RWPE2 (cell line): ENCODE results near the gene LRRC15.

ENCODE experiments used
- ATAC-seq: fragments of 200-7000 bp; cut with Tn5 transposase; 3 replicates; pipeline ENCODE4 v1.9.1; 2021; ENCODE audit warnings: low read depth
- DNase-seq: peaks from one replicate; pipeline ENCODE4 v3.0.0-alpha.2; 2020; ENCODE audit warnings: low spot score
- H3K27ac ChIP-seq: fragments of 450-650 bp; 2 replicates; pipeline ENCODE4 v1.5.1; 2017; ENCODE audit warnings: mild to moderate bottlenecking; ENCODE audit not compliant: poor library complexity, severe bottlenecking
- H3K27me3 ChIP-seq: fragments of 250-450 bp; sonication (Bioruptor Pico); 2 replicates; pipeline ENCODE4 v1.5.1; 2021; ENCODE audit warnings: mild to moderate bottlenecking, moderate library complexity; ENCODE audit not compliant: insufficient read depth, poor library complexity, severe bottlenecking
- H3K36me3 ChIP-seq: fragments of 250-450 bp; sonication (Bioruptor Pico); 2 replicates; pipeline ENCODE4 v1.5.1; 2020; ENCODE audit warnings: low read depth, mild to moderate bottlenecking, moderate library complexity
- H3K4me1 ChIP-seq: fragments of 250-450 bp; sonication (Bioruptor Pico); 2 replicates; pipeline ENCODE4 v1.5.1; 2021; ENCODE audit warnings: mild to moderate bottlenecking, moderate library complexity; ENCODE audit not compliant: insufficient read depth, poor library complexity, severe bottlenecking
- H3K4me3 ChIP-seq: fragments of 250-450 bp; sonication (Bioruptor Pico); 2 replicates; pipeline ENCODE4 v1.5.1; 2021; ENCODE audit warnings: mild to moderate bottlenecking, moderate library complexity; ENCODE audit not compliant: severe bottlenecking
- H3K9me3 ChIP-seq: fragments of 250-450 bp; sonication (Bioruptor Pico); 2 replicates; pipeline ENCODE4 v1.5.1; 2021; ENCODE audit warnings: mild to moderate bottlenecking, moderate library complexity; ENCODE audit not compliant: severe bottlenecking
- CTCF ChIP-seq: fragments of 450-650 bp; IDR thresholded peaks from one replicate; pipeline ENCODE4 v1.5.1; 2017; ENCODE audit warnings: mild to moderate bottlenecking, moderate library complexity; ENCODE audit not compliant: poor library complexity, severe bottlenecking

LRRC15 gene

DNA sequence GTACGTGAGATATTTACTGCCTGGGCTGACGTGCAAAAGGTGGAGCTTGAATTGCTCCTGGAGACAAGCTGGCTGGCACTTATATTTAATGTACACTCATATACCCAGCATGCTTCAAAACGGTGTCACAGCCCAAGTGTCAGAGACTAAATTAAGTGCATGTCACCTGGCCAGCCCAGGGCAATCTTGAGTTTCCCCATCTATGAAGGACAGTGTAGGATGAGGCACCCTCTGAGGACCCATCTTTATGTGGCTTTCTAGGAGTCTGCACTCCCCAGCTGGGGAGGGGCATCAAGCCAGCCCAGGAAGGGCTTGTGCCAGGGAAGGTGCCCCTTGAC is 5.3 kb downstream of the LRRC15 start:
- TF ChIP-seq CTCF: no peak
- no peak overlapping the region for H3K27ac ChIP-seq
- no peak for ATAC-seq
- no peaks in the 10 kb centered on the region for H3K9me3 ChIP-seq
- no peaks in the 10 kb centered on the region for H3K36me3 ChIP-seq
- no peaks in the 10 kb centered on the region for H3K4me1 ChIP-seq
- no peaks in the 10 kb centered on the region for H3K27me3 ChIP-seq
- DNase-seq: no peak
- no peak overlapping the region for H3K4me3 ChIP-seq

DNA sequence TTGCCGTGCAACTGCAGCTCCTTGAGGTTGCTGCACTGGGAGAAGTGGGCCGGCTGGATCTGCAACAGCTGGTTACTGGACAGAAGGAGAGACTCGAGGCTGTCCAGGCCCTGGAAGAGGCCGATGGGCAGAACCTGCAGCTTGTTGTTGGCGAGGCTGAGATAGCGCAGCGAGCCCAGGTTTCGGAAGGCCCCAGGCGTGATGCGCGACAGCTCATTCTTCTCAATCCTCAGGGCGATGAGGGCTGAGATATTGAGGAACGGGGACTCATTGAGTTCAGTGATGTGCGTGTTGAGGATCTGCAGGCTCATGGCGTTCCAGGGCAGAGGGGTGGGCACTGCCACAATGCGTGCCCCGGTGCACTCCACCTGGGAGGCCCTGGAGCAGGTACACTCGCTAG is 9.0 kb downstream of the LRRC15 start:
- DNase-seq (no peak), ATAC-seq (no peak)
- TF ChIP-seq CTCF: no peak
- H3K9me3 ChIP-seq: no peaks in the 10 kb centered on the region
- H3K27me3 ChIP-seq: no peaks in the 10 kb centered on the region
- no peak overlapping the region for H3K4me3 ChIP-seq
- H3K27ac ChIP-seq: no peak overlapping the region
- no peaks in the 10 kb centered on the region for H3K4me1 ChIP-seq
- no peaks in the 10 kb centered on the region for H3K36me3 ChIP-seq

DNA sequence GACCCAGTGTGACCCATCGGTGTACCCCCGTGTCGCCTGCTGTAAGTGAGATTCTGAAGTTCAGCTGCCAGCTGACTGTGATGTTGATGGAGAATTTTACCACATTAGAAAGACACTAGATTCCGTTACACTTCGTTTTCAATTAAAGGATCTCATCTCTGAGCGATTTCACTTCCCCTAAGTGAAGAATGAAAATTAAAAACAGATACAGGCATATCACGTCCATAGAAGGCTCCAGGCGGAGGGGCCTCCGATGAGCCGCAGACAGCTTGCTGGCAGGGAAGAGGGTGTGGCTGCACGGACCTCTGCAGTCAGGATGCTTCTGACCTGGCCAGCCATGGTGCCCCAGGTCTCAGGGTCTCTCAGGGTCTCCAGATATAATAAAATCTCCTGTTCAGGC is 11.9 kb downstream of the LRRC15 start:
- Histone ChIP-seq H3K36me3 (no peaks in the 10 kb centered on the region), H3K4me3 (no peak overlapping the region), H3K9me3 (no peaks in the 10 kb centered on the region), H3K27me3 (no peaks in the 10 kb centered on the region), H3K4me1 (no peaks in the 10 kb centered on the region), H3K27ac (no peak overlapping the region)
- no peak for TF ChIP-seq CTCF
- DNase-seq (no peak), ATAC-seq (no peak)

DNA sequence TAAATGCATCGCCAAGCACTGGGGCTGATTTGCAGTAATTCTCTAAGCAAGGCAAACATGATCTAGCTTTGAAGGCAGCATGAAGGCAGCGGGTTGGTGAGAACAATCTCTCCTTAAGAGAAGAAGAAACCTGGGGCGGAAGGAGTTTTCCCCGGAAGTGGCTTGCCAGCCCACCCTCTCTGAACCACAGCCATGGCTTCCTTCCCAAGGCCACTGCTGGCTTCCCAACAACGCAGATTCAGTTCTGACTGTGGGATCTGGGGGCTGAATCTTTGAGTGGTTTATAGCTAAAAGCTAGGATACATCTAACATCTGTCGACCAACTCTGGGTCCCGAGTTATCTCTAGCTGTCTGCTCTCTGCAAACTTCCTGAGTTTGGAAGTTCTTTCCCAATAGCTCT is 14.2 kb downstream of the LRRC15 start:
- DNase-seq: no peak
- no peaks in the 10 kb centered on the region for H3K4me1 ChIP-seq
- no peaks in the 10 kb centered on the region for H3K27me3 ChIP-seq
- ATAC-seq: no peak
- H3K27ac ChIP-seq: no peak overlapping the region
- H3K36me3 ChIP-seq: no peaks in the 10 kb centered on the region
- H3K4me3 ChIP-seq: no peak overlapping the region
- H3K9me3 ChIP-seq: no peaks in the 10 kb centered on the region
- no peak for TF ChIP-seq CTCF

DNA sequence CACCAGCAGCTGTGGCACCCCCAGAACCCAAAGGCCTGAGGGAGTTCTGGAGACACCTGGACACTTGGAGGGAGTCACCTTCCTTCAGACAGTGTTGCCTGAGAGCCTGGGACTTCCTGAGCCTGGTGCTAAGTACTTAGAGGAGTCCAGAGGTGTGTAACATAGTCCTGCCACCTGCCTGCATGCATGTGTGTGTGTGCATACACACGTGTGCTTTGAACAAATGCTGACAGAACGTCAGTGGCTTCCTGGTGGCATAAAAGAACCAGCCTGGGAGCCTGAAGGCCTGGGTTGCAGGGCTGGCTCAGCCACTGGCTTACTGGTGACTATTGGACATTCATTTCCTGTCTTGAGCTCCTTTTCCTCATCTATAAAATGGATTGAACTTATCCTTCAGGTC is 15.2 kb downstream of the LRRC15 start:
- Histone ChIP-seq H3K4me3 (no peak overlapping the region), H3K27ac (no peak overlapping the region), H3K9me3 (no peaks in the 10 kb centered on the region), H3K27me3 (no peaks in the 10 kb centered on the region), H3K36me3 (no peaks in the 10 kb centered on the region), H3K4me1 (no peaks in the 10 kb centered on the region)
- 0 out of 3 replicates have a peak, but pooled peaks have one; percentile 17 for ATAC-seq
- no peak for DNase-seq
- TF ChIP-seq CTCF: no peak
